ENCODE measurements around the gene CDK1.

DNA sequence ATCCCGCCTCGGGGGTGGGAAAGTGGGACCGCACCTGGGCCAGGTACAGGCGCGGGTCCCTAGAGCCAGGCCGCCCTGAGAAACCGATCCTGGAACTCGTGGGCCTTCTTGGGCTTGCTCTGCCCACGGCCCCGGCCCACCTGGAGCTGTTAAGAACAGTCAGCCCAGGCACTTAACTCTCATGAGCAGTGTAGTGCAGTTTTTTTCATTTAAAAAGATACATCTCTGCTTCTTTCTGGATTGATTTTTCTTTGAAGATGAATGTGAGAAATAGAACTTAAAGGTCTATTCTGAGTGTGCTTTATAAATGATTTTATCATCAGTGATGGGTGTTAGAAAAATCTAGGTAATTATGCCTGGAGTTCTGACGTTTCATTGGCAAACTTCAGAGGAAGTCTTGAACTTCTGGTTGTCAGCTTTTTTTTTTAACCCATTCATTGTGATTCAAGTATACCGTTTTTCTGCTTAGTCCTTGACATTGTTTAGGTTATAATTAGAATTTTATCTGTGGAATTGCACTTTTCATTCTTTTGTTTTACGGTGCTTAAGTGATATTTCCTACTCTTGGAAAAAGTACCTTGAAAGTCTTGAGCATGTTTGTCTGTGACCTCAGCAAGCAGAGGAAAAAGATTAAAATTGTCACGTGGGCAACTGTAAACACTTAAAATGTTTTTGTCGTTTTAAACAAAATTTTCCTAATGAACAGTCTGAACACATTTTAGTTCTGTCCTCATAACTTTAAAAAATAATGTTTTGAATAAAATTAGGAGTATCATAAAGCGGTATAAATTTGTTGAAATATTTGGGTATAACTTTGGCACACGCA, 906 bp downstream of the CDK1 start:
- TF ChIP-seq, protein P1, sequence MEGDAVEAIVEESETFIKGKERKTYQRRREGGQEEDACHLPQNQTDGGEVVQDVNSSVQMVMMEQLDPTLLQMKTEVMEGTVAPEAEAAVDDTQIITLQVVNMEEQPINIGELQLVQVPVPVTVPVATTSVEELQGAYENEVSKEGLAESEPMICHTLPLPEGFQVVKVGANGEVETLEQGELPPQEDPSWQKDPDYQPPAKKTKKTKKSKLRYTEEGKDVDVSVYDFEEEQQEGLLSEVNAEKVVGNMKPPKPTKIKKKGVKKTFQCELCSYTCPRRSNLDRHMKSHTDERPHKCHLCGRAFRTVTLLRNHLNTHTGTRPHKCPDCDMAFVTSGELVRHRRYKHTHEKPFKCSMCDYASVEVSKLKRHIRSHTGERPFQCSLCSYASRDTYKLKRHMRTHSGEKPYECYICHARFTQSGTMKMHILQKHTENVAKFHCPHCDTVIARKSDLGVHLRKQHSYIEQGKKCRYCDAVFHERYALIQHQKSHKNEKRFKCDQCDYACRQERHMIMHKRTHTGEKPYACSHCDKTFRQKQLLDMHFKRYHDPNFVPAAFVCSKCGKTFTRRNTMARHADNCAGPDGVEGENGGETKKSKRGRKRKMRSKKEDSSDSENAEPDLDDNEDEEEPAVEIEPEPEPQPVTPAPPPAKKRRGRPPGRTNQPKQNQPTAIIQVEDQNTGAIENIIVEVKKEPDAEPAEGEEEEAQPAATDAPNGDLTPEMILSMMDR (conservative IDR thresholded peaks at IDR 0.05) = no peak
- no peak for TF ChIP-seq EZH2 (IDR thresholded peaks at IDR 0.05; ENCODE audit: low read depth)
